GM19351 (cell line): Measurements from ENCODE around the gene SPACA6.

Source experiments
- ATAC-seq: cut with Tn5 transposase; IDR thresholded peaks from one replicate; pipeline ENCODE4 v1.9.1; 2021; ENCODE audit warnings: mild to moderate bottlenecking, moderate library complexity; ENCODE audit not compliant: unreplicated experiment

SPACA6 gene

GRCh38 chr19:51703575-51704515, 10.7 kb downstream of the SPACA6 start:
- ATAC-seq: peak; percentile 92

- no peak for ATAC-seq
These were observed 11.5 kb downstream of the SPACA6 start for GRCh38 chr19:51704626-51705025.

- no peak for ATAC-seq
These were observed 13.2 kb downstream of the SPACA6 start for GRCh38 chr19:51706296-51706695.

GRCh38 chr19:51706885-51707284, 13.8 kb downstream of the SPACA6 start:
- no peak for ATAC-seq

- no peak for ATAC-seq
These were observed 15.7 kb downstream of the SPACA6 start for GRCh38 chr19:51708811-51709210.

GRCh38 chr19:51709575-51709974, 16.4 kb downstream of the SPACA6 start:
- no peak for ATAC-seq

GRCh38 chr19:51710163-51710562, 17.0 kb downstream of the SPACA6 start:
- ATAC-seq: no peak

- ATAC-seq: no peak
These were observed 18.6 kb downstream of the SPACA6 start for GRCh38 chr19:51711702-51712101.

- no peak for ATAC-seq
These were observed 19.4 kb downstream of the SPACA6 start for GRCh38 chr19:51712461-51713081.

- no peak for ATAC-seq
These were observed 20.5 kb downstream of the SPACA6 start for GRCh38 chr19:51713319-51714285.

- no peak for ATAC-seq
These were observed 21.7 kb downstream of the SPACA6 start for GRCh38 chr19:51714848-51715247.

- ATAC-seq: no peak
These were observed 22.7 kb downstream of the SPACA6 start for GRCh38 chr19:51715850-51716249.

- ATAC-seq: no peak
These were observed 23.8 kb downstream of the SPACA6 start for GRCh38 chr19:51716925-51717324.

- no peak for ATAC-seq
These were observed 26.3 kb downstream of the SPACA6 start for GRCh38 chr19:51719251-51719988.

GRCh38 chr19:51721905-51722304, 28.8 kb downstream of the SPACA6 start:
- no peak for ATAC-seq

- no peak for ATAC-seq
These were observed 29.4 kb downstream of the SPACA6 start for GRCh38 chr19:51722492-51722891.

- no peak for ATAC-seq
These were observed 31.4 kb downstream of the SPACA6 start for GRCh38 chr19:51724543-51724942.

- no peak for ATAC-seq
These were observed 32.9 kb downstream of the SPACA6 start for GRCh38 chr19:51726049-51726448.

- no peak for ATAC-seq
These were observed 34.3 kb downstream of the SPACA6 start for GRCh38 chr19:51727349-51727880.

- no peak for ATAC-seq
These were observed 36.7 kb downstream of the SPACA6 start for GRCh38 chr19:51729781-51730180.
